ENCODE measurements around the gene NKPD1. TPM values are rescaled to one million over a fixed set of nuclear protein-coding genes. Genes with fewer than 3 reads are reported as not detected.

Gene NKPD1
- total RNA-seq, 6 experiments from 2014 or later: 0.07 to 0.17 (median 0.07) TPM; not detected in 1

GRCh38 chr19:45151821-45152503 lies 8.8 kb downstream of the NKPD1 start:
- TF ChIP-seq CTCF (IDR thresholded peaks at IDR 0.05): peak; percentile 25; the same call in 1 of the 2 replicates
- DNase-seq: no peak
- no peak overlapping the region for H3K4me3 Mint-ChIP-seq
- H3K4me1 Mint-ChIP-seq (ENCODE audit: low read depth): peaks cover 11% of the 10 kb centered on the region
- no peak overlapping the region for H3K27ac Mint-ChIP-seq
- H3K27me3 Mint-ChIP-seq (ENCODE audit: insufficient read depth): peaks cover 12% of the 10 kb centered on the region
- no peaks in the 10 kb centered on the region for H3K9me3 Mint-ChIP-seq
- H3K36me3 Mint-ChIP-seq (ENCODE audit: low read depth): peaks cover 4% of the 10 kb centered on the region; the same call in 1 of the 2 replicates

GRCh38 chr19:45151320-45151719 lies 9.5 kb downstream of the NKPD1 start:
- no peak for TF ChIP-seq CTCF (IDR thresholded peaks at IDR 0.05)
- Mint-ChIP-seq H3K27me3 (ENCODE audit: insufficient read depth) (peaks cover 12% of the 10 kb centered on the region), H3K4me1 (ENCODE audit: low read depth) (peaks cover 11% of the 10 kb centered on the region), H3K4me3 (no peak overlapping the region), H3K36me3 (ENCODE audit: low read depth) (peaks cover 4% of the 10 kb centered on the region; the same call in 1 of the 2 replicates), H3K27ac (no peak overlapping the region), H3K9me3 (no peaks in the 10 kb centered on the region)
- DNase-seq: no peak

- Mint-ChIP-seq H3K4me3 (no peak overlapping the region), H3K9me3 (no peaks in the 10 kb centered on the region), H3K4me1 (ENCODE audit: low read depth) (peaks cover 11% of the 10 kb centered on the region), H3K36me3 (ENCODE audit: low read depth) (peaks cover 4% of the 10 kb centered on the region; the same call in 1 of the 2 replicates), H3K27ac (no peak overlapping the region), H3K27me3 (ENCODE audit: insufficient read depth) (peaks cover 12% of the 10 kb centered on the region)
- TF ChIP-seq CTCF (IDR thresholded peaks at IDR 0.05): no peak
- no peak for DNase-seq
These were observed 10.0 kb downstream of the NKPD1 start for GRCh38 chr19:45150751-45151281.

- peaks cover 11% of the 10 kb centered on the region for H3K4me1 Mint-ChIP-seq (ENCODE audit: low read depth)
These were observed 10.6 kb downstream of the NKPD1 start for GRCh38 chr19:45150180-45150579.

DNA sequence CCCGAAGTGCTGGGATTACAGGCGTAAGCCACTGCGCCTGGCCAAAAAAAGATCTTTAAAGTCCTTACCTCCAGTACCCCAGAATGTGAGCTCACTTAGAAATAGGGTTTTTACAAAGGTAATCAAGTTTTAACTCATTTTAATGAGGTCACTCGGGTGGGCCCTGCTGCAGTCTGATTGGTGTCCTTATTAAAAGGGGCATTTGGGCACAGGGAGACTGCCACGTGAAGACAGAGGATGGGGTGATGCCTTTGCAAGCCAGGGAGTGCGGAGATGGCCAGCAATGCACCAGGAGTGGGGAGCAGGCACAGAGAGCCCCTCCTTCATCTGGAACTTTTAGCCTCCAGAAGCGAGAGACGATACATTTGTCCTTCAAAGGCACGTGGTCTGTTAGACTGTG lies 11.7 kb downstream of the NKPD1 start:
- no peak for DNase-seq
- peaks cover 8% of the 10 kb centered on the region for H3K27me3 Mint-ChIP-seq (ENCODE audit: insufficient read depth)

More at GRCh38 chr19:45150180-45150579, 10.6 kb downstream of the NKPD1 start:
- Mint-ChIP-seq H3K27ac (no peak overlapping the region), H3K9me3 (no peaks in the 10 kb centered on the region), H3K27me3 (ENCODE audit: insufficient read depth) (peaks cover 12% of the 10 kb centered on the region), H3K36me3 (ENCODE audit: low read depth) (peaks cover 4% of the 10 kb centered on the region; the same call in 1 of the 2 replicates), H3K4me3 (no peak overlapping the region)
- TF ChIP-seq CTCF (IDR thresholded peaks at IDR 0.05): no peak
- DNase-seq: no peak

More for the DNA sequence above, 11.7 kb downstream of the NKPD1 start:
- Mint-ChIP-seq H3K36me3 (ENCODE audit: low read depth) (peaks cover 4% of the 10 kb centered on the region; the same call in 1 of the 2 replicates), H3K27ac (no peak overlapping the region), H3K9me3 (no peaks in the 10 kb centered on the region), H3K4me1 (ENCODE audit: low read depth) (peaks cover 6% of the 10 kb centered on the region), H3K4me3 (no peak overlapping the region)
- no peak for TF ChIP-seq CTCF (IDR thresholded peaks at IDR 0.05)
